ENCODE results near the gene EPB42. TPM values are rescaled to one million over a fixed set of nuclear protein-coding genes. Genes with fewer than 3 reads are reported as not detected.

EPB42 gene
- total and polyA plus RNA-seq, 2 experiments from 2014 or later: not detected

GRCh38 chr15:43270113-43270665, 49.4 kb upstream of the EPB42 start:
- no peaks in the 10 kb centered on the region for H3K36me3 Mint-ChIP-seq (ENCODE audit: low read depth)
- Histone ChIP-seq H4K20me1 (replicated peaks; ENCODE audit: insufficient read depth) (no peaks in the 10 kb centered on the region), H3F3A (replicated peaks; ENCODE audit: low read depth) (no peaks in the 10 kb centered on the region), H3K27ac (ENCODE audit: low read depth) (no peak overlapping the region), H3K27me3 (ENCODE audit: insufficient read depth) (no peaks in the 10 kb centered on the region), H3K4me2 (no peak overlapping the region), H2AFZ (0 out of 2 replicates have a peak overlapping the region, but pooled peaks have one; percentile 3), H3K4me1 (ENCODE audit: insufficient read depth) (no peaks in the 10 kb centered on the region), H3K36me3 (ENCODE audit: insufficient read depth) (no peaks in the 10 kb centered on the region), H3K9me2 (ENCODE audit: insufficient read depth) (0 out of 2 replicates have a peak, but pooled peaks cover 3% of the 10 kb centered on the region), H3K4me3 (no peak overlapping the region), H3K79me2 (replicated peaks; ENCODE audit: insufficient read depth) (no peaks in the 10 kb centered on the region)
- H3K27ac Mint-ChIP-seq: no peak overlapping the region
- H3K4me1 Mint-ChIP-seq: no peaks in the 10 kb centered on the region
- TF ChIP-seq JUNB (IDR thresholded peaks at IDR 0.05; ENCODE audit: unreplicated experiment) (no peak), EZH2phosphoT487 (IDR thresholded peaks at IDR 0.05; ENCODE audit: unreplicated experiment) (no peak), POLR2AphosphoS5 (IDR thresholded peaks at IDR 0.05; ENCODE audit: low read depth) (no peak), ZNF331 (CRISPR knock-in tag; IDR thresholded peaks at IDR 0.05; ENCODE audit: low read depth) (no peak), NANOG (IDR thresholded peaks at IDR 0.05; ENCODE audit: borderline replicate concordance) (no peak), EZH2 (IDR thresholded peaks at IDR 0.05; ENCODE audit: low read depth, unreplicated experiment) (no peak), ZNF462 (CRISPR knock-in tag; IDR thresholded peaks at IDR 0.05) (no peak), REST (IDR thresholded peaks at IDR 0.05; ENCODE audit: unreplicated experiment) (no peak), ZNF114 (CRISPR knock-in tag; IDR thresholded peaks at IDR 0.05) (no peak), STAT1 (IDR thresholded peaks at IDR 0.05; ENCODE audit: unreplicated experiment) (no peak), CREB1 (CRISPR knock-in tag; IDR thresholded peaks at IDR 0.05; ENCODE audit: low read depth) (no peak), ETS1 (IDR thresholded peaks at IDR 0.05) (no peak), CTCF (conservative IDR thresholded peaks at IDR 0.05; ENCODE audit: low read depth in 2 of 2) (no peak)
- no peaks in the 10 kb centered on the region for H3K9me3 Mint-ChIP-seq
- peaks cover 5% of the 10 kb centered on the region for H3K27me3 Mint-ChIP-seq (ENCODE audit: insufficient read depth, low read depth, poor library complexity)
- ATAC-seq: no peak
- no peak overlapping the region for H3K4me3 Mint-ChIP-seq
- no peak for DNase-seq (ENCODE audit: low spot score)
